Hematopoietic multipotent progenitor cell (in vitro differentiated cells): ENCODE measurements around the gene NAA16. TPM values are rescaled to one million over a fixed set of nuclear protein-coding genes. Genes with fewer than 3 reads are reported as not detected.

Experiments used
- small RNA-seq: library from RNA; depleted of rRNA; stranded (forward); fragments of <200 nt; gene quantifications from one replicate; pipeline ENCODE3, GENCODE V24; 2012
- total RNA-seq: library from RNA; depleted of rRNA; stranded (reverse); fragments of >200 nt; gene quantifications from one replicate; pipeline ENCODE4 v1.2.3, GENCODE V29; 2012

The NAA16 gene
- total RNA-seq, 1 donor, result 6.7 TPM

Small RNAs within 50 kb of the gene (small RNA-seq; reads per million reads assigned to genes)
- 0.41 reads per million for gene RNU6-57P

Other genes with a start within 250 kb of the NAA16 start
- 1.6 TPM for gene WBP4, start 249.8 kb upstream of the NAA16 start, total RNA-seq
- 5.7 TPM for gene KBTBD6, start 178.5 kb upstream of the NAA16 start, total RNA-seq
- 9.2 TPM for gene KBTBD7, start 116.7 kb upstream of the NAA16 start, total RNA-seq
- 5.7 TPM for gene MTRF1, start 47.7 kb upstream of the NAA16 start, total RNA-seq
- gene RGCC, start 146.3 kb downstream of the NAA16 start, total RNA-seq, result 20.7 TPM